Activated T-cell treated with anti-CD3 and anti-CD28 coated beads, Interleukin-2, amount 50 U/mL, for 24 hours (primary cell): Measurements from ENCODE around the gene MRPL2.
A peak's percentile ranks its signal among the peaks of the same experiment; 100 is the strongest.
"Not testable (repeated sequence)": the region's sequence is repeated elsewhere in the genome, so short reads cannot be mapped to it uniquely, and the experiment has no call there.

Experiments
- DNase-seq: peaks from one replicate; pipeline ENCODE4 v3.0.0-alpha.2; 2020
- H3K27ac Mint-ChIP-seq: 2 replicates; pipeline ENCODE4 v1.8.0; 2020; ENCODE audit warnings: mild to moderate bottlenecking, mixed read lengths
- H3K27me3 Mint-ChIP-seq: 2 replicates; pipeline ENCODE4 v1.8.0; 2020; ENCODE audit warnings: mixed read lengths
- H3K36me3 Mint-ChIP-seq: 2 replicates; pipeline ENCODE4 v1.8.0; 2020; ENCODE audit warnings: low read depth, mixed read lengths
- H3K4me1 Mint-ChIP-seq: 2 replicates; pipeline ENCODE4 v1.8.0; 2020; ENCODE audit warnings: low read depth, mixed read lengths
- H3K4me3 Mint-ChIP-seq: 2 replicates; pipeline ENCODE4 v1.8.0; 2020; ENCODE audit warnings: mild to moderate bottlenecking, moderate library complexity, mixed read lengths
- H3K9me3 Mint-ChIP-seq: 2 replicates; pipeline ENCODE4 v1.8.0; 2020; ENCODE audit warnings: mixed read lengths

MRPL2 gene

DNA sequence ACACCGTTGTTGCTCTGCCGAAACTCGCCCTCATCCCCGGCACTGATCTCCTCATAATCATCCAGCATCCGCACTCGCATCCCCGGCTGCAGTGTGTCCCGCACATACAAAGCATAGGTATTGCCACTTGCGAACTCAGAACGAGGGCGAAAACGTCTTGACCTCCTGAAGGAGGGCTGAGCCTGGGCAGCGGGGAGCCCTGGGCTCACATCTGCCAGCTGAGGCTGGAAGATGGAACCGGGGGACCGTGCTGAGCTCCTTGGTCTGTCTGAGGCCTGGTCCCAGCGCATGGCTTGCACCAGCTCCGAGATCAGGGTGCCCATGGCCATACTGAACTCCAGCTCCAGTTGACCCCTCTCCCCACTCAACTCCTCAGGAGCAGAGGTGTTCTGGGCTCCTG is 8.3 kb downstream of the MRPL2 start:
- Mint-ChIP-seq H3K4me1 (peaks cover 37% of the 10 kb centered on the region), H3K9me3 (no peaks in the 10 kb centered on the region), H3K4me3 (no peak overlapping the region), H3K36me3 (peaks cover 88% of the 10 kb centered on the region), H3K27ac (peak overlapping the region; percentile 77), H3K27me3 (no peaks in the 10 kb centered on the region)
- no peak for DNase-seq

DNA sequence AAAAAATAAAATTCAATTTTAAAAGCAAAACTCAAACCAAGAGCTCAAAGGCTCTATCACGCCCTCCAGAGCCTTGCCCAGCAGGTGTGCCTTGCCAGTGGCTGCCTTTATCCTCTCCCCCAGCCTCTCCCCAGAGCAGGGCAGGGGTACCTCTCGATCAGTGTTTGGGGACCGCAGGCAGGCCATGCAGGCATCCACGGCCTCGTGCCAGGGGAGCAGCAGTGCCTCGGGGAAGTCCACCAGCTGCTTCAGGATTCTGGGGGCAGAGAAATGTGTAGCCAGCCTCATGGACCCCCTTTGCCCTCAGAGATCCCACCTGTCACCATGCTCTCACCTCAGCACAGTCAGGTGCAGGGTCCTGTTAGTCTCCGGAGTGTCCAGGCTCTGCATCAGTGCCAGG is 11.2 kb downstream of the MRPL2 start:
- Mint-ChIP-seq H3K4me1 (peaks cover 26% of the 10 kb centered on the region), H3K36me3 (peaks cover 83% of the 10 kb centered on the region), H3K27me3 (no peaks in the 10 kb centered on the region), H3K9me3 (no peaks in the 10 kb centered on the region), H3K4me3 (no peak overlapping the region), H3K27ac (peak overlapping the region; percentile 42)
- no peak for DNase-seq

DNA sequence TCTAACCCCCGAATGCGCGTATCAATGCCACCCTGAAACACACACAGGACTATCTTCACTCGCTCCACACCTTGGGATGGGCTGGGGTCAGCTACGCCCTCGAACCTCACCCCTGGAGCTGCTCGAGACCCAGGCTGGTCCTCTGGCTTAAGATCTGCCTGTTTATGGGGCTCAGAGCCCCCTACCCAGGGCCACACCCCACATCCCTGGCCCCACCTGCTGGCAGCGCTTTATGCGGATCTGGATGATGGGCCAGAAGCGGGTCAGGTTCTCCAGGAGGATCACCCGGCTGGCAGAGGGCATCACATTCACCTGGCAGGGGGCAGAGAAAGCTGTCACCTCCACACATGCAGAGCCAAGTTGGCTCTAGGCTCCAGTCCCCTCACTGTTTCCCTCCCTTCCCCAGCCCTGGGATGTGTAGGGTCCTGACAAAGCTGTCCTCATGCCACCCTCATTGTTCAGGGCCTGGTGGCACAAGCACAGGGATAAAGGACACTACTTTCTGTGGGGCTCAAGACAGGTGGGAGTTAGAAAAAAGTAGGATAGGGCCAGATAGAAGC is 13.8 kb downstream of the MRPL2 start:
- Mint-ChIP-seq H3K4me3 (no peak overlapping the region), H3K36me3 (peaks cover 85% of the 10 kb centered on the region), H3K9me3 (no peaks in the 10 kb centered on the region), H3K4me1 (peaks cover under 1% of the 10 kb centered on the region), H3K27me3 (no peaks in the 10 kb centered on the region), H3K27ac (peak overlapping the region; percentile 59)
- no peak for DNase-seq

DNA sequence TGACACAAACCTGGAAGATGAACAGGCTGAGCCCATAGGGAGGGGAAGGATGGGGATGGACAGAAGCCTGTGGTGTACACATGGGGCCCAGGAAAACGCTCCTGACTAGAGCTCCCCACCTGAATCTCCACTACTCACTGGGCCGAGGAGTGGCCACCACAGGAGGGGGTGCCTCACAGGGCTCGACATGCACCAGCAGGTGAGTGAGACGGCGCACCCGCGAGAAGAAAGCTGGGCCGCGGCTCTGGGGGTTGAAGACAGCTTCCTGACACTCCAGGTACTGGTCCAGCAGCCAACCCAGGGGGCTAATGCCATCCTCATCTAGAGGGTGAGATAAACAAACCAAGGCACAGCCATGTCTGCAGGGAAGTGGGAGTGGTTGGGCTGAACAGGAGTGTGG is 15.9 kb downstream of the MRPL2 start:
- Mint-ChIP-seq H3K36me3 (peaks cover 83% of the 10 kb centered on the region), H3K4me3 (no peak overlapping the region)

DNA sequence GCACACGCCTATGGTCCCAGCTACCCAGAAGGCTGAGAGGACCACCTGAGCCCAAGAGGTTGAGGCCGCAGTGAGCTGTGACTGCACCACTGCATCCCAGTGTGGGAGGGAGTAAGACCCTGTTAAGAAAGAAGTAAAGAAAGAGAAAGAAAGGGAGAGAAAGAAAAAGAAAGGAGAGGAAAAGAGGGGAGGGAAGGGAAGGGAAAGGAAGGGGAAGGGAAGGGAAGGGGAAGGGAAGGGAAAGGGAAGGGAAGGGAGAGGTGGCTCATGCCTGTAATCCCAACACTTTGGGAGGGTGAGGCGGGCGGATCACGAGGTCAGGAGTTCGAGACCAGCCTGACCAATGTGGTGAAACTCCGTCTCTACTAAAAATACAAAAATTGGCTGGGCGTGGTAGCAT is 17.8 kb downstream of the MRPL2 start:
- not testable (repeated sequence) for H3K9me3 Mint-ChIP-seq

More for the DNA sequence above, 15.9 kb downstream of the MRPL2 start:
- no peak for DNase-seq
- no peaks in the 10 kb centered on the region for H3K4me1 Mint-ChIP-seq
- H3K27me3 Mint-ChIP-seq, result no peaks in the 10 kb centered on the region
- H3K9me3 Mint-ChIP-seq, result no peaks in the 10 kb centered on the region
- H3K27ac Mint-ChIP-seq, result no peak overlapping the region

DNA sequence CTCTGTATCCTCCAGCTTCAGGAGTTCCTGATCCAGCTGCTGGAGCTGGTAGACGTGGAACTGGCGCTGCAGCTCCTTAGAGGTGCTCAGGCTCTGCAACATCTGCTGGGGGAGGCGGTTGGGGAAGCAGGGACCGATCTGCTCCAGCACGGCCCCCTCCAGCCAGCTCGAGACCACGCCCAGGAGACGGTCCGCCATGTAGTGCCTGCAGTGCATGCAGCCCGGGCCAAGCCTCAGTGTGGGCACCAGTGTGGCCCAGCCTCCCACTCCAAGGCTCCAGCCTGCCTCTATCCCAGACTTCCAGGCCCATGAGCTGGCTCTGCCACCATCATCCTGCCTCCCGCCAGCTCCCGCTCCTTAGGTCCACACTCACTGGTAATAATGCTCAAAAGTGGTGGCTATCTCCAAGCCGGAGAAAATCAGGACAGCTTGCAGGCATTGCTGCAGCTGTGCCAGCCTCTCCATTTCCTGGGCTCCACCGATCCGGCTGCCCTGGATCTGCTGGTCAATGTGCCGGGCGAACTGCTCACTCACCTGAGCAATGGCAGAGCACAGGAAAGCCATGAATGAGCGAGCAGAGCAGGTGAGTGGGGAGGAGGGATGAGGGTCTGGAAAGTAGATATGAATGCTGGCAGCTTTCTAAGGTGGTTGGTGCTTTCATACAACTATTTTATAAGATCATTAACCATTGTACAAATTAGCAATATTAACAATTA is 18.5 kb downstream of the MRPL2 start:
- no peaks in the 10 kb centered on the region for H3K9me3 Mint-ChIP-seq
- no peak overlapping the region for H3K4me3 Mint-ChIP-seq
- peaks cover 83% of the 10 kb centered on the region for H3K36me3 Mint-ChIP-seq
- peak overlapping the region; percentile 67 for H3K27ac Mint-ChIP-seq
- no peaks in the 10 kb centered on the region for H3K27me3 Mint-ChIP-seq
- DNase-seq, result no peak
- no peaks in the 10 kb centered on the region for H3K4me1 Mint-ChIP-seq

More for the DNA sequence above, 17.8 kb downstream of the MRPL2 start:
- H3K4me3 Mint-ChIP-seq, H3K4me1 Mint-ChIP-seq, H3K27ac Mint-ChIP-seq, DNase-seq, H3K27me3 Mint-ChIP-seq: not testable (repeated sequence)
- peaks cover 86% of the 10 kb centered on the region for H3K36me3 Mint-ChIP-seq

DNA sequence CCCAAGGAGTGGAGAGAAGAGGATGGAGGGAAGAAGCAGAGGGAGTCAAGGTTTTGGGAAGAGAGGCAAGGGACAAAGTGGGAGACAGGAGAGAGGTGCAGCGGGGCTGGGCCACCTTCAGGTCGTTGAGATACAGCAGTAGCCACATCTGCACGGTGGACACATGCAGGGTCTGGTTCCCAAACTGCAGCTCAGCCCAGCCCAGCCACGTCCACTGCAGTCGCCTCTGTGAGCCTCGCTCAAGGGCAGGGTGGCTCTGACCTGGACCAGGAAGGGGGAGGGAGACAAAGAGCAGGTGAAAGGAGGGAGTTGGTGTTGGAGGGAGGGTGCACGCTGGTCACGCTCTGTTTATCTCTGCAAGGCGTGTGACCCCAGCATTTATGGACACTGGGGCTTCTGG is 20.5 kb downstream of the MRPL2 start:
- H3K4me1 Mint-ChIP-seq, result no peaks in the 10 kb centered on the region
- DNase-seq, result no peak
- H3K9me3 Mint-ChIP-seq, result no peaks in the 10 kb centered on the region
- no peak overlapping the region for H3K27ac Mint-ChIP-seq
- peaks cover 86% of the 10 kb centered on the region for H3K36me3 Mint-ChIP-seq
- H3K4me3 Mint-ChIP-seq, result no peak overlapping the region
- no peaks in the 10 kb centered on the region for H3K27me3 Mint-ChIP-seq

DNA sequence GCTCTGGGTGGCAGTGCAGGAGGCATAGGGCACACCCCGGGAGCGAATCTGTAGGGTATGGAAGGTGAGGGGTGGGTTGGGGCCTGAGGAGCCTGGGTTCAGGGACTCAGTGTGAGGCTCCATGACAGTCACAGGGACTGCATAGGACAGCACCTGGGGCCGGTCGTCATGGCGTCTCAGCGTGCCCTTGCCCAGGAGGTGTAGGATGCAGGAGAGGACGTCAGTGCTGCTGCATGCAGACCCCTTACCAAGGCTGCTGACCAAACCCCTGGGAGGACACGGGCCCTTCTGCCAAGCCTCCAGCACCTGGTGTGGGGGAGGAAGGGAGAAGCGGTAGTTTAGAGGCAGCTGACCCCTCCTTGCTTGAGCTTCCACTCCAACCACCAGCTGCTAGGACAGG is 21.5 kb downstream of the MRPL2 start:
- Mint-ChIP-seq H3K9me3 (no peaks in the 10 kb centered on the region), H3K27ac (peak overlapping the region; percentile 63), H3K36me3 (peaks cover 87% of the 10 kb centered on the region), H3K4me3 (no peak overlapping the region), H3K27me3 (no peaks in the 10 kb centered on the region), H3K4me1 (peaks cover 5% of the 10 kb centered on the region)
- DNase-seq, result no peak

DNA sequence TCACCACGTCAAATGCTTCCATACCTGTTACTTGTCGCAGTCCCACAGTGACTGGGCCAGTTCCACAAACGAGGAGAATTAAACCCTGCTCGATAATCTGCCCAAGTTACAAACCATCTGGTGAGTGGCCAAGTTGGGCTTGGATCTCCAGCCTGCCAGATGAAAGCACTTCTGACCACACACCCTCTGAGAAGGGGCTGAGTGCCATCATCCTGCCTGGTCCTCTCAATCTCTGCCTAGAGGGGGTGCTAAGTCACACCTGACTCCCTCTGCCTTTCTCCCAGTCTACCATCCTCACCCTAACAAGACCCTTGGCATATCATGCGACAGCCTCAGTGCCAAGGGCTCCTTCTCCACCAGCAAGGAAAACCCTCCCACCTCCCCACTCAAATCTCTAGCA is 22.0 kb downstream of the MRPL2 start:
- no peaks in the 10 kb centered on the region for H3K9me3 Mint-ChIP-seq
- no peak overlapping the region for H3K4me3 Mint-ChIP-seq
- peak overlapping the region; percentile 13 for H3K27ac Mint-ChIP-seq
- no peak for DNase-seq
- H3K27me3 Mint-ChIP-seq, result no peaks in the 10 kb centered on the region
- H3K4me1 Mint-ChIP-seq, result peaks cover 5% of the 10 kb centered on the region
- peaks cover 87% of the 10 kb centered on the region for H3K36me3 Mint-ChIP-seq

DNA sequence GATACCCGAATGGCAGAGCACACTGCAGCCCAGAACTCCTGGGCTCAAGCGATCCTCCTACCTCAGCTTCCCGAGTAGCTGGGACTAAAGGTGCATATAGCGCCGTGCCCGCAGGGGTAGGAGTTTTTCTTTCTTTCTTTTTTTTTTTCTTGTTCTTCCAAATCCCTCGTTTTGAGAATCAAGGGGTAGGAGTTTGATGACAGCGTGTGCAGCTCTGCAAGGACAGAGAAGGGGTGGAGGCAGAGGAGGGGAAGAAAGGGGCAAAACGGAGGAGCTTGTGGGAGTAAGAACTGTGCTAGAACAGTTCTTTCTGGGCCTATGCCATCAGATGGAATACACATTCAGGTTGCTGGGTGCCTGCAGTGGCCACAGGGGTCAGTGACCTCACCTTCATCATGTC is 22.5 kb downstream of the MRPL2 start:
- Mint-ChIP-seq H3K9me3 (no peaks in the 10 kb centered on the region), H3K36me3 (peaks cover 89% of the 10 kb centered on the region), H3K4me1 (peaks cover 5% of the 10 kb centered on the region), H3K27me3 (no peaks in the 10 kb centered on the region), H3K4me3 (no peak overlapping the region), H3K27ac (no peak overlapping the region)
- DNase-seq, result no peak

DNA sequence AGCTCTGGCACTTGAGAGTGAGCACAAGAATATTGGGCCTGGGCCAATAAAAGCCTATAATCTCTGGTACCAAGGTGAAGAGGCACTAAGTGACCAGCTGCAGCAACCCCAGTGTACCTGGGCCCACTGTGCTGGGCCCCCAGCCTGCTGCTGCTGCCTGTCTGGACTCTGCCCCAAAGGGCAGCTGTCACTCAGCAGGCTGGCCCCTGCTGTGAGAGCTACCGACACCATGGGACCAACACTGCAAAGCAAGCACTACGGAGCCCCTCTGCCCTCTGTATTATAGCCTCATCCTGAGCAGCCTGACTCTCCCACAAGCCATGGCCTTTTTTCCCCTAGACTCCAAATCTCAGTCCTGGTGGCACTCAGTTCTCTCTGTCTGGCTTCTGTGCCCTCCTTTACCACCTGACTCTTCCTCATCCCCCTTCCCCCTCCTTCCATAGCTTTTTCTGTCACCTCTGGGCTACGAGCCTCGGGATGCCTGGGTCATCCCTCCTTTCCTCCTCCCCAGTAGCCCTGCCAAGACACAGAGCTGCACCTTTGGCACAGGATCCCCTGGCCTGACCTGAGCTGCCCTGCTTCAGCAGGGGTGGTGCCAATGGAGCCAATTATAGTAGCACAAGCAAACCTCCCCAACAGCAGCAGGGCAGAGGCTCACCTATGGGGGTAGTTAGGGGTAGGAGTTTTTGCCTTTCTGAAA is 23.6 kb downstream of the MRPL2 start:
- no peak for DNase-seq
- Mint-ChIP-seq H3K27ac (peak overlapping the region; percentile 34), H3K4me3 (no peak overlapping the region), H3K27me3 (no peaks in the 10 kb centered on the region), H3K4me1 (peaks cover 5% of the 10 kb centered on the region), H3K9me3 (no peaks in the 10 kb centered on the region), H3K36me3 (peaks cover 89% of the 10 kb centered on the region)

DNA sequence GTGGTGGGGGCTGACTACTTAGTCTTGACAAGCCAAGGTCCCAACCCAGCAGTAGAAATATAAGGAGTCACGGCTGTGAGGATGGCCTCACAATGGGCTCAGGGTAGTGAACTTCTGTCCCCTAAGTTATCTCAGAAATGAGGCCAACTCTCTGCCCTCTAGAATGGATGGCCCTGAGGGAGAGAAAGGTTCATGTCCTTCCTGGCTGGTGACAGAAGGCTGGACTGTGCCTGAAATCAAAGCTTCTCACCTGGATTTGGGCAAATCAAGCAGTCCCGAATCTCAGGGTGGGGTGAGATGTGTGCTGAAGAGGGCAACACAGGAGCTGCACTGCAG is 25.1 kb downstream of the MRPL2 start:
- Mint-ChIP-seq H3K27ac (peak overlapping the region; percentile 56), H3K36me3 (peaks cover 89% of the 10 kb centered on the region)
- DNase-seq, result no peak

DNA sequence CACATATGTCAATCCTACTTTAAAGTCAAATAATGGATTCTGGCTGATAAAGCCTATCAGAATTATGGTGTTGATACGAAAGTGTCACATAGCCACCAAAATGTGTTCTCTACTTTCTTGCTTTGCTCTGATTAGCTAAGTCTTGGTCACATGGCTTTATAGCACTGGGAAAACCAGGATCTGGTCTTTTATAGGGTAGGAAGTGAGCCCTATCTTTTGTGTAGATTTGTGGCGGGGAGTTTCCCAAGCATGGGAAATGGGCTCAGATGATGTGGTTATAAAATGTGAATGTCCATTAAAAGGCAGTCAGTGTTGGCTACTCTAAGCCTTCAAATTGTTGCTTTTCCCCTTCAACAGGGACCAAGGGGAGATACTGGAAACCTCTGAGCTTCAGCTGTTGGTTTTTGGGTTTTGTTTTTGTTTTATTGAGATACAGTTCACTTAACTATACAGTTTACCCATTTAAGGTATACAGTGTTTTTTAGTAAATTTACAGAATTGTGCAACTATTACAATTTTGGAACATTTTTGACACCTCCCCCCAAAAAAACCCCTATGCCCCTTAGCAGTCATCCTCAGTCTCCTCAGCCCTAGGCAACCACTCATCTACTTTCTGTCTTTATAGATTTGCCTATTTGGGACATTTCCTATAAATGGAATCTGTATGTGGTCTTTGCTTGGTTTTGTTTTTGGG is 25.6 kb downstream of the MRPL2 start:
- peak overlapping the region; percentile 56 for H3K27ac Mint-ChIP-seq

More for the DNA sequence above, 25.1 kb downstream of the MRPL2 start:
- Mint-ChIP-seq H3K27me3 (no peaks in the 10 kb centered on the region), H3K9me3 (no peaks in the 10 kb centered on the region), H3K4me1 (peaks cover 5% of the 10 kb centered on the region), H3K4me3 (no peak overlapping the region)

DNA sequence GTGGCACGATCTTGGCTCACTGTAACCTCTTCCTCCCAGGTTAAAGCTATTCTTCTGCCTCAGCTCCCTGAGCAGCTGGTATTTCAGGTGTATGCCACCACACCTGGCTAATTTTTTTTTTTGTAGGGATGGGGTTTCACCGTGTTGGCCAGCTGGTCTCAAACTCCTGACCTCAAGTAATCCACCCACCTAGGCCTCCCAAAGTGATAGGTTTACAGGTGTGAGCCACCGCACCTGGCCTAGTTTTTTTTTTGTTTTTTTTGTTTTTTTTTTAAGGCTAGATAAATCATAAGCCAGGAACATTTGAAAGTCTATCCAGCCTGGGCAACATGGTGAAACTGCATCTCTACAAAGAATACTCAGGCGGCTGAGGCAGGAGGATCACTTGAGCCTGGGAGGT is 26.9 kb downstream of the MRPL2 start:
- Mint-ChIP-seq H3K27ac (peak overlapping the region; percentile 14), H3K4me1 (peaks cover 5% of the 10 kb centered on the region), H3K36me3 (peaks cover 89% of the 10 kb centered on the region)

More for the DNA sequence above, 25.6 kb downstream of the MRPL2 start:
- Mint-ChIP-seq H3K9me3 (no peaks in the 10 kb centered on the region), H3K27me3 (no peaks in the 10 kb centered on the region), H3K36me3 (peaks cover 89% of the 10 kb centered on the region), H3K4me1 (peaks cover 5% of the 10 kb centered on the region), H3K4me3 (no peak overlapping the region)
- DNase-seq, result no peak

DNA sequence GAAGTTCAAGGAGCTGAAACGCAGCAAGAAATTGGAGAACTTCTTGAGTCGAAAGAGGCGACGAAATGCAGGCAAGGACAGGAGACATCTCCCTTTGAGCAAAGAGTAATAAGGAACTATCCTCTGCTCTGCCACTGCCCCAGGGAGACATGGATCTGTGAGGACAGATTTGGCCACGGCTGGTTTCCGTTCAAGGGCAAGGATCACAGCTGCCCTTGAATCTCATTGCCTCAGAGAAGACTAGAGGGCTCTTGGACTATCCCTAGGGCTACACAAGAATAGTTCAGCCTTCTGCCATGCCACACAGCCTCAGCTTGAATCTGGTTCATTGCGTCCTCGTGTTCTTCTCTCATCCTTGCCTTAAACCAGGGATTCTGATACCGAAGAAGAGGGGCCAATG is 30.1 kb downstream of the MRPL2 start:
- no peak overlapping the region for H3K4me3 Mint-ChIP-seq
- H3K4me1 Mint-ChIP-seq, result peaks cover 17% of the 10 kb centered on the region
- no peak overlapping the region for H3K27ac Mint-ChIP-seq
- H3K9me3 Mint-ChIP-seq, result no peaks in the 10 kb centered on the region
- no peaks in the 10 kb centered on the region for H3K27me3 Mint-ChIP-seq
- H3K36me3 Mint-ChIP-seq, result peaks cover 94% of the 10 kb centered on the region
- DNase-seq, result no peak

More for the DNA sequence above, 26.9 kb downstream of the MRPL2 start:
- H3K4me3 Mint-ChIP-seq, result no peak overlapping the region
- no peaks in the 10 kb centered on the region for H3K9me3 Mint-ChIP-seq
- no peak for DNase-seq
- no peaks in the 10 kb centered on the region for H3K27me3 Mint-ChIP-seq
